Measurements from ENCODE around the gene CENATAC.
"Not testable (repeated sequence)": the region's sequence is repeated elsewhere in the genome, so short reads cannot be mapped to it uniquely, and the experiment has no call there.

CENATAC gene

DNA sequence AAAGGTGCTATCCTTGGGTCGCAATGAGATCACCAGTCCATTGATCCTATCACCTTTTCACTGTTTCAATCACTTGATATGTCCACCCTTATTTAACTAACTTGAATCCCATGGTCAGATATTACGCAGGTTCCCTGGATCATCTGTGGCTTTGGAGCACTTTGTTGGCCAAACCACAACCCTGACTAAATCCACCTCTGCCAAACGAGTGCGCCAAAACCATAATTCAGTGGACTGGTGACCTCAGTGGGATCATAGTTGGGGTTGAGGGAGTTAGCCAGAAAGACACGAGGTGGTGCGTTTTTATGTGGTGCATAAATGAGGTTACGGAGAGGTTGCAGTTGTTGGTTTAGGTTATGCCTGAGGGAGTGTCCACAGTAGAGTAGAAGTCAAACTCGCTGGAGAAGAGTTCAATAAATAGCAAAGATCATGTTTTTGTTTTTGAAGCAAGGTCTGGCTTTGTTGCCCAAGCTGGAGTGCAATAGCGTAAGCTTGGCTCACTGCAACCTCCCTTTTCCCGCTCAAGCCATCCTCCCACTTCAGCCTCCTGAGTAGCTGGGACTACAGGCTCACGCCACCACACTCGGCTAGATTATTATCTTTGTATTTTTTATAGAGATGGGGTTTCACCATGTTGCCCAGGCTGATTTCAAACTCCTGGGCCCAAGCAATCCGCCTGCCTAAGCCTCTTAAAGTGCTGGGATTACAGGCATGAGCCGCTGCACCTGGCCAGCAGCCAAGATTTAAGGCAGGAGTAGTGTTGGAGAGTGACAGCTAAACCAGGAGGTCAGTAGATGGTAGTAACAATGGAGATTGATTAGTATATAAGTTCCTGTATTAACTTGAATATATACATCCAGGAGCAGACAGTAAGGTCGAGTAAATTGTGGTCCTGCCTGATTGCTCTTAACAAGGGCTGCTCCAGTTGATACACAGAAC, 21.9 kb upstream of the CENATAC start:
- Histone ChIP-seq H3K36me3 (ENCODE audit: insufficient read depth, insufficient read length, low read length) (no peaks in the 10 kb centered on the region), H3K27me3 (ENCODE audit: insufficient read depth, insufficient read length) (no peaks in the 10 kb centered on the region), H3K4me1 (ENCODE audit: insufficient read depth, insufficient read length) (peaks cover 8% of the 10 kb centered on the region), H3K9me3 (ENCODE audit: insufficient read depth, low read length) (no peaks in the 10 kb centered on the region), H3K9ac (ENCODE audit: insufficient read length, low read depth) (no peak overlapping the region), H3K4me3 (ENCODE audit: insufficient read length, low read depth) (no peak overlapping the region)
- DNase-seq (ENCODE audit: low read depth, low spot score): no peak
- TF ChIP-seq YY1 (IDR thresholded peaks at IDR 0.05; ENCODE audit: insufficient read depth, insufficient read length) (no peak), ZNF274 (IDR thresholded peaks at IDR 0.05; ENCODE audit: low read depth, low read length) (no peak), SUZ12 (IDR thresholded peaks at IDR 0.05; ENCODE audit: extremely low read depth, insufficient read depth, insufficient read length) (no peak)

DNA sequence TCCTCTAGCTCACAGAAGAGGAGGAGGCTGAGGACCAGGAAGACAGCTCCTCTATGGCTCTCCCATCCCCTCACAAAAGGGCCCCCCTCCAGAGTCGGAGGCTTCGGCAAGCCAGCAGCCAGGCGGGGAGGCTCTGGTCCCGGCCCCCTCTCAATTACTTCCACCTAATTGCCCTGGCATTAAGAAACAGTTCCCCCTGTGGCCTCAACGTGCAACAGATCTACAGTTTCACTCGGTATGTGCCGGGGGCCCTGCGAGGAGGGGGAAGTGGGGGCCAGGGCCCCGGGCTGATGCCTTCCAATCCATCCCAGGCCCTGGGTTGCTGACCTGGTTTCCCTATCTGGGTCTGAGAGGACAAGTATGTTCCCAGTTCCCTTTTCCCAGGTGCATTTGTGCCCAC, 18.5 kb upstream of the CENATAC start:
- Histone ChIP-seq H3K9ac (ENCODE audit: insufficient read length, low read depth) (no peak overlapping the region), H3K4me1 (ENCODE audit: insufficient read depth, insufficient read length) (peaks cover 8% of the 10 kb centered on the region), H3K36me3 (ENCODE audit: insufficient read depth, insufficient read length, low read length) (no peaks in the 10 kb centered on the region), H3K4me3 (ENCODE audit: insufficient read length, low read depth) (no peak overlapping the region), H3K27me3 (ENCODE audit: insufficient read depth, insufficient read length) (no peaks in the 10 kb centered on the region), H3K9me3 (ENCODE audit: insufficient read depth, low read length) (no peaks in the 10 kb centered on the region)
- DNase-seq (ENCODE audit: low read depth, low spot score): no peak
- no peak for TF ChIP-seq SUZ12 (IDR thresholded peaks at IDR 0.05; ENCODE audit: extremely low read depth, insufficient read depth, insufficient read length)

DNA sequence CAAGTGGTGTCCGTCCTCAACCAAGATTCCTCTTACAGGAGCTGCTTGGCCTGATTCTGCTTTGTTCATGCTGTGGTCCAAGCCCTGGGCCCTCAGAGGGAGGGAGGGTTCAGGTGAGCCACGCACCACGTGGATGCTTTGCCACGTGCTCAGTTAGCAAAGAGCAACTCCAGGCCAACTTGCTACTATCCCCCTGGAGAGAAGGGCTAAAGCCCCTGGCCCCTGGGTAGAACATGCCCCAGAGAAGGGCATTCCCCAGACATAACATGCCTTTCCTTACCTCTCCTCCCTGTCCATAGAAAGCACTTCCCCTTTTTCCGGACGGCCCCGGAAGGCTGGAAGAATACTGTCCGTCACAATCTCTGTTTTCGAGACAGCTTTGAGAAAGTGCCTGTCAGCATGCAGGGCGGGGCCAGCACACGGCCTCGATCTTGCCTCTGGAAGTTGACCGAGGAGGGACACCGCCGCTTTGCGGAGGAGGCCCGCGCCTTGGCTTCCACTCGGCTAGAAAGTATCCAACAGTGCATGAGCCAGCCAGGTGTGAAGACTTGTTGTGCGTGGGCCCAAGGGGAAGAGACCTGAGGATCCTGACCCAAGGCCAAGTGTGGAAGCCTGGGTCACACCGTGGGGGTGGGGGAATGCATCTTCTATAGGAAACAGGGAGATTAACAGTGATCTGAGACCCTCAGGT, 17.6 kb upstream of the CENATAC start:
- peaks cover 12% of the 10 kb centered on the region for H3K4me1 ChIP-seq (ENCODE audit: insufficient read depth, insufficient read length)
- H3K27me3 ChIP-seq (ENCODE audit: insufficient read depth, insufficient read length): no peaks in the 10 kb centered on the region
- DNase-seq (ENCODE audit: low read depth, low spot score): no peak
- no peaks in the 10 kb centered on the region for H3K9me3 ChIP-seq (ENCODE audit: insufficient read depth, low read length)
- no peak for TF ChIP-seq ZNF274 (IDR thresholded peaks at IDR 0.05; ENCODE audit: low read depth, low read length)
- TF ChIP-seq YY1 (IDR thresholded peaks at IDR 0.05; ENCODE audit: insufficient read depth, insufficient read length): no peak
- no peak for TF ChIP-seq SUZ12 (IDR thresholded peaks at IDR 0.05; ENCODE audit: extremely low read depth, insufficient read depth, insufficient read length)
- no peak overlapping the region for H3K9ac ChIP-seq (ENCODE audit: insufficient read length, low read depth)
- H3K36me3 ChIP-seq (ENCODE audit: insufficient read depth, insufficient read length, low read length): no peaks in the 10 kb centered on the region
- no peak overlapping the region for H3K4me3 ChIP-seq (ENCODE audit: insufficient read length, low read depth)

DNA sequence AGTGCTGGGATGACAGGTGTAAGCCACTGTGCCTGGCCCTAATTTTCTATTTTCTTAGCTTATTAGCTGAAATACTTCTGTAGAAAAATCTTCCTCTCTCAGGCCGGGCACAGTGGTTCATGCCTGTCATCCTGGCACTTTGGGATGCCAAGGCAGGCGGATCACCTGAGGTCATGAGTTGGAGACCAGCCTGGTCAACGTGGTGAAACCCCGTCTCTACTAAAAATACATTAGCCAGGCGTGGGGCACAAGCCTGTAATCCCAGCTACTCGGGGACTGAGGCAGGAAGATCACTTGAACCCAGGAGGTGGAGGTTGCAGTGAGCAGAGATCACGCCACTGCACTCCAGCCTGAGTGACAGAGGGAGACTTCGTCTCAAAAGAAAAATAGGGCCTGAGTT, 13.6 kb upstream of the CENATAC start:
- H3K4me3 ChIP-seq (ENCODE audit: insufficient read length, low read depth); H3K9me3 ChIP-seq (ENCODE audit: insufficient read depth, low read length); H3K9ac ChIP-seq (ENCODE audit: insufficient read length, low read depth); DNase-seq (ENCODE audit: low read depth, low spot score); H3K36me3 ChIP-seq (ENCODE audit: insufficient read depth, insufficient read length, low read length); H3K27me3 ChIP-seq (ENCODE audit: insufficient read depth, insufficient read length): not testable (repeated sequence)
- H3K4me1 ChIP-seq (ENCODE audit: insufficient read depth, insufficient read length): peaks cover 10% of the 10 kb centered on the region

DNA sequence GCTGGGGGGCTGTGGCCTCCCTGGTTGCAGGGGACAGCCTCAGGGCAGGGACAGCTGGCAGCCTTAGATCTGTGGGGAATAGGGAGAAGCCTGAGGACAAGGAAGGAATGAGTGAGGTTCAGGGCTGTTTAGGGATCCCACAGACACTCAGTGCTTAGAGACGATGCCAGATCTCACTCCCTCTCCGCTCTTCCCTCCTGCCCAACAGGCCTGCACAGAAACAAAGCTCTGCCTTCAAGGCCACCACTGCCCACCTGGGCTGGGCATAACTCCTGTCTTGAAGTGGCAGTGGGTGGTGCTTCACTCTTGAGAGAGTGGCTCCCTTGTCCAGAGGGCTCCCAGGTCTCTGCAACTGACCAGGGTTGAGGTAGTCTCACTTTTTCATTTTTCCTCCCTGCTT, 13.1 kb upstream of the CENATAC start:
- TF ChIP-seq YY1 (IDR thresholded peaks at IDR 0.05; ENCODE audit: insufficient read depth, insufficient read length) (no peak), ZNF274 (IDR thresholded peaks at IDR 0.05; ENCODE audit: low read depth, low read length) (no peak), SUZ12 (IDR thresholded peaks at IDR 0.05; ENCODE audit: extremely low read depth, insufficient read depth, insufficient read length) (no peak)
- H3K4me3 ChIP-seq (ENCODE audit: insufficient read length, low read depth): no peak overlapping the region

DNA sequence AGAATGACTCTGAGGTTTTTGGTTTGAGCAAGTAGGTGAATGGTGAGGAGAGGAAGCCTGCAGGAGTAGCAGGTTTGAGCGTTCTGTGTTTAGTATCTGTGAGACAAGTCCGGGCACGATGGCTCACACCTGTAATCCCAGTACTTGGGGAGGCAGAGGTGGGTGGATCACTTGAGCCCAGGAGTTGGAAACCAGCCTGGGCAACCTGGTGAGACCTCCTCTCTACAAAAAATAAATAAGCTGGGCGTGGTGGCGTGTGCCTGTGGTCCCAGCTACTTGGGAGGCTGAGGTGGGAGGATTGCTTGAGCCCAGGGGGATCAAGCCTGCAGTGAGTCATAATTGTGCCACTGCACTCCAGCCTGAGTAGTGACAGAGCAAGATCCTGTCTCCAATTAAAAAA, 9.7 kb upstream of the CENATAC start:
- Histone ChIP-seq H3K9ac (ENCODE audit: insufficient read length, low read depth) (no peak overlapping the region), H3K27me3 (ENCODE audit: insufficient read depth, insufficient read length) (no peaks in the 10 kb centered on the region), H3K4me1 (ENCODE audit: insufficient read depth, insufficient read length) (peaks cover 7% of the 10 kb centered on the region), H3K36me3 (ENCODE audit: insufficient read depth, insufficient read length, low read length) (no peaks in the 10 kb centered on the region), H3K9me3 (ENCODE audit: insufficient read depth, low read length) (peaks cover 12% of the 10 kb centered on the region; the same call in 1 of the 2 replicates), H3K4me3 (ENCODE audit: insufficient read length, low read depth) (no peak overlapping the region)
- no peak for TF ChIP-seq YY1 (IDR thresholded peaks at IDR 0.05; ENCODE audit: insufficient read depth, insufficient read length)
- no peak for TF ChIP-seq ZNF274 (IDR thresholded peaks at IDR 0.05; ENCODE audit: low read depth, low read length)
- no peak for TF ChIP-seq SUZ12 (IDR thresholded peaks at IDR 0.05; ENCODE audit: extremely low read depth, insufficient read depth, insufficient read length)
- DNase-seq (ENCODE audit: low read depth, low spot score): no peak

More for the DNA sequence above, 13.1 kb upstream of the CENATAC start:
- DNase-seq (ENCODE audit: low read depth, low spot score): no peak
- no peaks in the 10 kb centered on the region for H3K27me3 ChIP-seq (ENCODE audit: insufficient read depth, insufficient read length)
- no peaks in the 10 kb centered on the region for H3K36me3 ChIP-seq (ENCODE audit: insufficient read depth, insufficient read length, low read length)
- H3K9me3 ChIP-seq (ENCODE audit: insufficient read depth, low read length): no peaks in the 10 kb centered on the region
- peaks cover 7% of the 10 kb centered on the region for H3K4me1 ChIP-seq (ENCODE audit: insufficient read depth, insufficient read length)
- no peak overlapping the region for H3K9ac ChIP-seq (ENCODE audit: insufficient read length, low read depth)

DNA sequence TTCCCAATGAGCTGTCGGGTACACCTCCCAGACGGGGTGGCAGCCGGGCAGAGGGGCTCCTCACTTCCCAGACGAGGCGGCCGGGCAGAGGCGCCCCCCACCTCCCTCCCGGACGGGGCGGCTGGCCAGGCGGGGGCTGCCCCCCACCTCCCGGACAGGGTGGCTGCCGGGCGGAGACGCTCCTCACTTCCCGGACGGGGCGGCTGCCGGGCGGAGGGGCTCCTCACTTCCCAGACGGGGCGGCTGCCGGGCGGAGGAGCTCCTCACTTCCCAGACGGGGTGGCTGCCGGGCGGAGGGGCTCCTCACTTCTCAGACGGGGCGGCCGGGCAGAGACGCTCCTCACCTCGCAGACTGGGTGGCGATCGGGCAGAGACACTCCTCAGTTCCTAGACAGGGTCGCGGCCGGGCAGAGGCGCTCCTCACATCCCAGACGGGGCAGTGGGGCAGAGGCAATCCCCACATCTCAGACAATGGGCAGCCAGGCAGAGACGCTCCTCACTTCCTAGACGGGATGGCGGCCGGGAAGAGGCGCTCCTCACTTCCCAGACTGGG, 6.4 kb upstream of the CENATAC start:
- DNase-seq (ENCODE audit: low read depth, low spot score); H3K9ac ChIP-seq (ENCODE audit: insufficient read length, low read depth); H3K4me3 ChIP-seq (ENCODE audit: insufficient read length, low read depth); H3K27me3 ChIP-seq (ENCODE audit: insufficient read depth, insufficient read length); H3K4me1 ChIP-seq (ENCODE audit: insufficient read depth, insufficient read length): not testable (repeated sequence)
- Histone ChIP-seq H3K36me3 (ENCODE audit: insufficient read depth, insufficient read length, low read length) (peaks cover 14% of the 10 kb centered on the region), H3K9me3 (ENCODE audit: insufficient read depth, low read length) (peaks cover 12% of the 10 kb centered on the region; the same call in 1 of the 2 replicates)
